GM23338 (cell line): ENCODE data around the gene HBQ1. TPM values are rescaled to one million over a fixed set of nuclear protein-coding genes. Genes with fewer than 3 reads are reported as not detected.

Experiments used
- ATAC-seq: fragments of 200-7000 bp; cut with Tn5 transposase; 3 replicates; pipeline ENCODE4 v1.9.1; 2020
- DNase-seq: peaks from one replicate; pipeline ENCODE4 v3.0.0-alpha.2; 2015; ENCODE audit warnings: low spot score
- H2AFZ ChIP-seq: fragments of 200-600 bp; sonication (generic); 2 replicates; pipeline ENCODE4 v1.8.0; 2016; ENCODE audit warnings: antibody characterized with exemption, mild to moderate bottlenecking, moderate library complexity
- H3F3A ChIP-seq: fragments of 200-600 bp; sonication (generic); replicated peaks from 2 replicates; pipeline ENCODE4 v1.8.0; 2017; ENCODE audit warnings: antibody characterized with exemption, mixed run types, low read depth
- H3K27ac ChIP-seq: fragments of 200-600 bp; sonication (generic); 2 replicates; pipeline ENCODE4 v1.6.1; 2016; ENCODE audit warnings: low read depth
- H3K27me3 ChIP-seq: fragments of 200-600 bp; sonication (generic); 2 replicates; pipeline ENCODE4 v1.8.0; 2016; ENCODE audit warnings: mild to moderate bottlenecking, mixed run types, moderate library complexity; ENCODE audit not compliant: insufficient read depth
- H3K36me3 ChIP-seq: fragments of 200-600 bp; sonication (generic); 2 replicates; pipeline ENCODE4 v1.8.0; 2016; ENCODE audit warnings: mild to moderate bottlenecking; ENCODE audit not compliant: insufficient read depth
- H3K4me1 ChIP-seq: fragments of 200-600 bp; sonication (generic); 2 replicates; pipeline ENCODE4 v1.8.0; 2016; ENCODE audit warnings: mild to moderate bottlenecking, moderate library complexity; ENCODE audit not compliant: insufficient read depth
- H3K4me2 ChIP-seq: fragments of 200-600 bp; sonication (generic); 2 replicates; pipeline ENCODE4 v1.7.1; 2017; ENCODE audit warnings: mixed run types
- H3K4me3 ChIP-seq: fragments of 200-600 bp; sonication (generic); 2 replicates; pipeline ENCODE4 v1.6.1; 2016; ENCODE audit warnings: mixed run types
- H3K79me2 ChIP-seq: fragments of 200-600 bp; sonication (generic); replicated peaks from 2 replicates; pipeline ENCODE4 v1.8.0; 2017; ENCODE audit warnings: mild to moderate bottlenecking; ENCODE audit not compliant: insufficient read depth
- H3K9me2 ChIP-seq: fragments of 200-600 bp; sonication (generic); 2 replicates; pipeline ENCODE4 v1.8.0; 2017; ENCODE audit not compliant: insufficient read depth
- H4K20me1 ChIP-seq: fragments of 200-600 bp; sonication (generic); replicated peaks from 2 replicates; pipeline ENCODE4 v1.8.0; 2017; ENCODE audit warnings: mild to moderate bottlenecking; ENCODE audit not compliant: insufficient read depth
- H3K27ac Mint-ChIP-seq: 2 replicates; pipeline ENCODE4 v1.8.0; 2020; ENCODE audit warnings: inconsistent platforms, mild to moderate bottlenecking, moderate library complexity, mixed read lengths
- H3K27me3 Mint-ChIP-seq: 3 replicates; pipeline ENCODE4 v1.8.0; 2022; ENCODE audit warnings: low read depth, mild to moderate bottlenecking, moderate library complexity, mixed read lengths, inconsistent platforms; ENCODE audit not compliant: insufficient read depth, poor library complexity
- H3K36me3 Mint-ChIP-seq: 3 replicates; pipeline ENCODE4 v1.8.0; 2021; ENCODE audit warnings: low read depth, mild to moderate bottlenecking, inconsistent platforms, moderate library complexity, mixed read lengths
- H3K4me1 Mint-ChIP-seq: 3 replicates; pipeline ENCODE4 v1.8.0; 2020; ENCODE audit warnings: mild to moderate bottlenecking, inconsistent platforms, mixed read lengths
- H3K4me3 Mint-ChIP-seq: 3 replicates; pipeline ENCODE4 v1.8.0; 2021; ENCODE audit warnings: moderate library complexity, mild to moderate bottlenecking, inconsistent platforms, mixed read lengths
- H3K9me3 Mint-ChIP-seq: 3 replicates; pipeline ENCODE4 v1.8.0; 2020; ENCODE audit warnings: moderate library complexity, mild to moderate bottlenecking, inconsistent platforms, mixed read lengths
- CREB1 ChIP-seq: fragments of 250-450 bp; sonication (Bioruptor Pico); IDR thresholded peaks from 2 replicates; pipeline ENCODE4 v1.5.0; 2020; ENCODE audit warnings: low read depth, mild to moderate bottlenecking, moderate library complexity
- ETS1 ChIP-seq: IDR thresholded peaks from 2 replicates; pipeline ENCODE4 v1.6.1; 2016; ENCODE audit warnings: antibody characterized with exemption
- EZH2 ChIP-seq: fragments of 200-600 bp; sonication (generic); IDR thresholded peaks from one replicate; pipeline ENCODE4 v1.8.0; 2017; ENCODE audit warnings: antibody characterized with exemption, mild to moderate bottlenecking, low read depth; ENCODE audit not compliant: unreplicated experiment
- EZH2phosphoT487 ChIP-seq: fragments of 200-600 bp; sonication (generic); IDR thresholded peaks from one replicate; pipeline ENCODE4 v1.8.1; 2018; ENCODE audit warnings: antibody characterized with exemption; ENCODE audit not compliant: unreplicated experiment
- JUNB ChIP-seq: IDR thresholded peaks from one replicate; pipeline ENCODE4 v1.6.1; 2016; ENCODE audit warnings: antibody characterized with exemption; ENCODE audit not compliant: unreplicated experiment
- NANOG ChIP-seq: IDR thresholded peaks from 2 replicates; pipeline ENCODE4 v1.6.1; 2016; ENCODE audit warnings: antibody characterized with exemption, borderline replicate concordance
- POLR2AphosphoS5 ChIP-seq: IDR thresholded peaks from 2 replicates; pipeline ENCODE4 v1.6.1; 2016; ENCODE audit warnings: antibody characterized with exemption, low read depth
- REST ChIP-seq: IDR thresholded peaks from one replicate; pipeline ENCODE4 v1.6.1; 2018; ENCODE audit warnings: antibody characterized with exemption; ENCODE audit not compliant: unreplicated experiment
- STAT1 ChIP-seq: IDR thresholded peaks from one replicate; pipeline ENCODE4 v1.6.1; 2016; ENCODE audit warnings: antibody characterized with exemption; ENCODE audit not compliant: unreplicated experiment
- ZNF114 ChIP-seq: fragments of 250-450 bp; sonication (Bioruptor Pico); IDR thresholded peaks from 2 replicates; pipeline ENCODE4 v1.5.0; 2020; ENCODE audit warnings: mild to moderate bottlenecking, moderate library complexity
- ZNF331 ChIP-seq: fragments of 250-450 bp; sonication (Bioruptor Pico); IDR thresholded peaks from 2 replicates; pipeline ENCODE4 v1.5.0; 2020; ENCODE audit warnings: low read depth, mild to moderate bottlenecking, moderate library complexity
- polyA plus RNA-seq: library from polyadenylated mRNA; unstranded; fragments of >200 nt; fragmentation: Nextera tagmentation; extraction: Ambion mirVana; gene quantifications from 2 replicates; pipeline ENCODE4 v1.2.1, GENCODE V29; 2016
- total RNA-seq: library from RNA; depleted of rRNA; stranded (reverse); fragments of >200 nt; shearing (Covaris generic); gene quantifications from 2 replicates; pipeline ENCODE4 v1.2.3, GENCODE V29; 2014
- TF ChIP-seq, protein P1 (sequence below): fragments of 250-450 bp; sonication (Bioruptor Pico); IDR thresholded peaks from 2 replicates; pipeline ENCODE4 v1.5.0; 2020; ENCODE audit warnings: mild to moderate bottlenecking, moderate library complexity

Gene HBQ1
- total and polyA plus RNA-seq, 2 experiments from 2014 or later: 6.6 to 8.5 TPM

GRCh38 chr16:152141-153128 is 27.8 kb upstream of the HBQ1 start, which contains the start of gene HBZ:
Gene HBZ, plus strand, starts transcription at chr16:152644. Its CDS starts 266 bp downstream, at chr16:152910.
- no peak within 1 kb of the TSS for H3K27ac ChIP-seq
- no peak within 1 kb of the TSS for H3K4me2 ChIP-seq
- Mint-ChIP-seq H3K27ac (no peak within 1 kb of the TSS), H3K4me3 (peak within 1 kb of the TSS; percentile 44; the same call in 1 of the 3 replicates), H3K36me3 (no peaks in the 10 kb centered on the region), H3K4me1 (peaks cover 5% of the 10 kb centered on the region; the same call in 2 of the 3 replicates), H3K27me3 (peaks cover 34% of the 10 kb centered on the region), H3K9me3 (peaks cover 4% of the 10 kb centered on the region; the same call in 2 of the 3 replicates)
- DNase-seq: no peak
- no peak within 1 kb of the TSS for H2AFZ ChIP-seq
- peaks cover 5% of the 10 kb centered on the region; the same call in 1 of the 2 replicates for H3K4me1 ChIP-seq
- peaks cover 64% of the 10 kb centered on the region for H3K27me3 ChIP-seq
- no peak for ATAC-seq
- H3K4me3 ChIP-seq: no peak within 1 kb of the TSS
- no peaks in the 10 kb centered on the region for H3K79me2 ChIP-seq
- H3F3A ChIP-seq: 0 out of 2 replicates have a peak, but pooled peaks cover 6% of the 10 kb centered on the region
- H3K9me2 ChIP-seq: no peaks in the 10 kb centered on the region
- no peaks in the 10 kb centered on the region for H3K36me3 ChIP-seq
- no peak for TF ChIP-seq NANOG
- TF ChIP-seq REST: no peak
- TF ChIP-seq CREB1 (CRISPR knock-in tag): no peak
- no peak for TF ChIP-seq POLR2AphosphoS5
- no peak for TF ChIP-seq STAT1
- no peak for TF ChIP-seq EZH2
- no peak for TF ChIP-seq ZNF114 (CRISPR knock-in tag)
- TF ChIP-seq EZH2phosphoT487: no peak
- no peak for TF ChIP-seq ZNF331
- TF ChIP-seq, protein P1, sequence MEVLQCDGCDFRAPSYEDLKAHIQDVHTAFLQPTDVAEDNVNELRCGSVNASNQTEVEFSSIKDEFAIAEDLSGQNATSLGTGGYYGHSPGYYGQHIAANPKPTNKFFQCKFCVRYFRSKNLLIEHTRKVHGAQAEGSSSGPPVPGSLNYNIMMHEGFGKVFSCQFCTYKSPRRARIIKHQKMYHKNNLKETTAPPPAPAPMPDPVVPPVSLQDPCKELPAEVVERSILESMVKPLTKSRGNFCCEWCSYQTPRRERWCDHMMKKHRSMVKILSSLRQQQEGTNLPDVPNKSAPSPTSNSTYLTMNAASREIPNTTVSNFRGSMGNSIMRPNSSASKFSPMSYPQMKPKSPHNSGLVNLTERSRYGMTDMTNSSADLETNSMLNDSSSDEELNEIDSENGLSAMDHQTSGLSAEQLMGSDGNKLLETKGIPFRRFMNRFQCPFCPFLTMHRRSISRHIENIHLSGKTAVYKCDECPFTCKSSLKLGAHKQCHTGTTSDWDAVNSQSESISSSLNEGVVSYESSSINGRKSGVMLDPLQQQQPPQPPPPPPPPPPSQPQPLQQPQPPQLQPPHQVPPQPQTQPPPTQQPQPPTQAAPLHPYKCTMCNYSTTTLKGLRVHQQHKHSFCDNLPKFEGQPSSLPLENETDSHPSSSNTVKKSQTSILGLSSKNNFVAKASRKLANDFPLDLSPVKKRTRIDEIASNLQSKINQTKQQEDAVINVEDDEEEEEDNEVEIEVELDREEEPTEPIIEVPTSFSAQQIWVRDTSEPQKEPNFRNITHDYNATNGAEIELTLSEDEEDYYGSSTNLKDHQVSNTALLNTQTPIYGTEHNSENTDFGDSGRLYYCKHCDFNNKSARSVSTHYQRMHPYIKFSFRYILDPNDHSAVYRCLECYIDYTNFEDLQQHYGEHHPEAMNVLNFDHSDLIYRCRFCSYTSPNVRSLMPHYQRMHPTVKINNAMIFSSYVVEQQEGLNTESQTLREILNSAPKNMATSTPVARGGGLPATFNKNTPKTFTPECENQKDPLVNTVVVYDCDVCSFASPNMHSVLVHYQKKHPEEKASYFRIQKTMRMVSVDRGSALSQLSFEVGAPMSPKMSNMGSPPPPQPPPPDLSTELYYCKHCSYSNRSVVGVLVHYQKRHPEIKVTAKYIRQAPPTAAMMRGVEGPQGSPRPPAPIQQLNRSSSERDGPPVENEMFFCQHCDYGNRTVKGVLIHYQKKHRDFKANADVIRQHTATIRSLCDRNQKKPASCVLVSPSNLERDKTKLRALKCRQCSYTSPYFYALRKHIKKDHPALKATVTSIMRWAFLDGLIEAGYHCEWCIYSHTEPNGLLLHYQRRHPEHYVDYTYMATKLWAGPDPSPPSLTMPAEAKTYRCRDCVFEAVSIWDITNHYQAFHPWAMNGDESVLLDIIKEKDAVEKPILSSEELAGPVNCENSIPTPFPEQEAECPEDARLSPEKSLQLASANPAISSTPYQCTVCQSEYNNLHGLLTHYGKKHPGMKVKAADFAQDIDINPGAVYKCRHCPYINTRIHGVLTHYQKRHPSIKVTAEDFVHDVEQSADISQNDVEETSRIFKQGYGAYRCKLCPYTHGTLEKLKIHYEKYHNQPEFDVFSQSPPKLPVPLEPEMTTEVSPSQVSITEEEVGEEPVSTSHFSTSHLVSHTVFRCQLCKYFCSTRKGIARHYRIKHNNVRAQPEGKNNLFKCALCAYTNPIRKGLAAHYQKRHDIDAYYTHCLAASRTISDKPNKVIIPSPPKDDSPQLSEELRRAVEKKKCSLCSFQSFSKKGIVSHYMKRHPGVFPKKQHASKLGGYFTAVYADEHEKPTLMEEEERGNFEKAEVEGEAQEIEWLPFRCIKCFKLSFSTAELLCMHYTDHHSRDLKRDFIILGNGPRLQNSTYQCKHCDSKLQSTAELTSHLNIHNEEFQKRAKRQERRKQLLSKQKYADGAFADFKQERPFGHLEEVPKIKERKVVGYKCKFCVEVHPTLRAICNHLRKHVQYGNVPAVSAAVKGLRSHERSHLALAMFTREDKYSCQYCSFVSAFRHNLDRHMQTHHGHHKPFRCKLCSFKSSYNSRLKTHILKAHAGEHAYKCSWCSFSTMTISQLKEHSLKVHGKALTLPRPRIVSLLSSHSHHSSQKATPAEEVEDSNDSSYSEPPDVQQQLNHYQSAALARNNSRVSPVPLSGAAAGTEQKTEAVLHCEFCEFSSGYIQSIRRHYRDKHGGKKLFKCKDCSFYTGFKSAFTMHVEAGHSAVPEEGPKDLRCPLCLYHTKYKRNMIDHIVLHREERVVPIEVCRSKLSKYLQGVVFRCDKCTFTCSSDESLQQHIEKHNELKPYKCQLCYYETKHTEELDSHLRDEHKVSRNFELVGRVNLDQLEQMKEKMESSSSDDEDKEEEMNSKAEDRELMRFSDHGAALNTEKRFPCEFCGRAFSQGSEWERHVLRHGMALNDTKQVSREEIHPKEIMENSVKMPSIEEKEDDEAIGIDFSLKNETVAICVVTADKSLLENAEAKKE (CRISPR knock-in tag): no peak
- no peak for TF ChIP-seq ETS1
- TF ChIP-seq JUNB: no peak
- H4K20me1 ChIP-seq: 0 out of 2 replicates have a peak, but pooled peaks cover 3% of the 10 kb centered on the region
